A673 (cell line): ENCODE measurements around the gene CEACAM16.

Source experiments
- EZH2 ChIP-seq: fragments of 200-600 bp; sonication (generic); IDR thresholded peaks from 2 replicates; pipeline ENCODE4 v1.6.1; 2017; ENCODE audit warnings: borderline replicate concordance, low read depth, mild to moderate bottlenecking, mixed read lengths, antibody characterized with exemption, low read length; ENCODE audit not compliant: poor library complexity, severe bottlenecking
- TF ChIP-seq, protein P1 (sequence below): fragments of 300-800, 200-600 bp; sonication (generic); conservative IDR thresholded peaks from 2 replicates; pipeline ENCODE4 v1.5.1; 2017; ENCODE audit warnings: low read depth, mild to moderate bottlenecking, antibody characterized with exemption, low read length, moderate library complexity, mixed read lengths

- TF ChIP-seq, protein P1, sequence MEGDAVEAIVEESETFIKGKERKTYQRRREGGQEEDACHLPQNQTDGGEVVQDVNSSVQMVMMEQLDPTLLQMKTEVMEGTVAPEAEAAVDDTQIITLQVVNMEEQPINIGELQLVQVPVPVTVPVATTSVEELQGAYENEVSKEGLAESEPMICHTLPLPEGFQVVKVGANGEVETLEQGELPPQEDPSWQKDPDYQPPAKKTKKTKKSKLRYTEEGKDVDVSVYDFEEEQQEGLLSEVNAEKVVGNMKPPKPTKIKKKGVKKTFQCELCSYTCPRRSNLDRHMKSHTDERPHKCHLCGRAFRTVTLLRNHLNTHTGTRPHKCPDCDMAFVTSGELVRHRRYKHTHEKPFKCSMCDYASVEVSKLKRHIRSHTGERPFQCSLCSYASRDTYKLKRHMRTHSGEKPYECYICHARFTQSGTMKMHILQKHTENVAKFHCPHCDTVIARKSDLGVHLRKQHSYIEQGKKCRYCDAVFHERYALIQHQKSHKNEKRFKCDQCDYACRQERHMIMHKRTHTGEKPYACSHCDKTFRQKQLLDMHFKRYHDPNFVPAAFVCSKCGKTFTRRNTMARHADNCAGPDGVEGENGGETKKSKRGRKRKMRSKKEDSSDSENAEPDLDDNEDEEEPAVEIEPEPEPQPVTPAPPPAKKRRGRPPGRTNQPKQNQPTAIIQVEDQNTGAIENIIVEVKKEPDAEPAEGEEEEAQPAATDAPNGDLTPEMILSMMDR: no peak
- TF ChIP-seq EZH2: no peak
Measured at GRCh38 chr19:44725251-44725650, 26.3 kb downstream of the CEACAM16 start.
